ENCODE data around the gene CHST2.

- TF ChIP-seq CTCF (optimal IDR thresholded peaks at IDR 0.05 in 1 of 3, IDR thresholded peaks at IDR 0.05 in 1 of 3, conservative IDR thresholded peaks at IDR 0.05 in 1 of 3; ENCODE audit: extremely low read depth in 1 of 3, insufficient read depth in 2 of 3, low read length in 3 of 3) (no peak), EZH2 (IDR thresholded peaks at IDR 0.05; ENCODE audit: low read length) (no peak)
Measured at GRCh38 chr3:143137435-143138036, 18.0 kb downstream of the CHST2 start.
